Heart left ventricle (tissue), 16 donors: ENCODE results near the gene CPNE2. TPM values are rescaled to one million over a fixed set of nuclear protein-coding genes. Genes with fewer than 3 reads are reported as not detected.

Experiments
- ATAC-seq, 4 donors: fragments of 200-7000 bp; cut with Tn5 transposase; one replicate each; pipeline ENCODE4 v1.9.1; 2020 to 2022; ENCODE audit warnings: moderate library complexity in 4 of 4, mild to moderate bottlenecking in 3 of 4, moderate number of reproducible peaks in 1 of 4
- DNase-seq, 5 donors: peaks; one replicate each; pipeline ENCODE4 v3.0.0-alpha.2; 2020
- H3K27ac ChIP-seq, 12 donors: fragments of 200-600 bp; sonication (generic) in 4 of 12; one replicate each; pipeline versions ENCODE4 v1.5.0 to v1.8.0; 2016 to 2022; ENCODE audit warnings: mild to moderate bottlenecking in 2 of 12
- H3K27me3 ChIP-seq, 9 donors: fragments of 200-600 bp; sonication (generic) in 2 of 9; one replicate each; pipeline versions ENCODE4 v1.5.1 to v1.8.0; 2016 to 2022; ENCODE audit warnings: mild to moderate bottlenecking in 3 of 9
- H3K36me3 ChIP-seq, 9 donors: fragments of 200-600 bp; sonication (generic) in 2 of 9; one replicate each; pipeline versions ENCODE4 v1.5.0 to v1.8.0; 2018 to 2022; ENCODE audit warnings: mild to moderate bottlenecking in 2 of 9
- H3K4me1 ChIP-seq, 12 donors: fragments of 200-600 bp; sonication (generic) in 4 of 12; one replicate each; pipeline versions ENCODE4 v1.5.0 to v1.8.0; 2016 to 2022; ENCODE audit warnings: mild to moderate bottlenecking in 3 of 12
- H3K4me3 ChIP-seq, 12 donors: fragments of 200-600 bp; sonication (generic) in 4 of 12; one replicate each; pipeline versions ENCODE4 v1.5.0 to v1.8.0; 2017 to 2022; ENCODE audit warnings: mild to moderate bottlenecking in 9 of 12, moderate library complexity in 4 of 12
- H3K9me3 ChIP-seq, 12 donors: fragments of 200-600 bp; sonication (generic) in 4 of 12; one replicate each; pipeline versions ENCODE4 v1.5.0 to v1.8.0; 2016 to 2022; ENCODE audit warnings: mild to moderate bottlenecking in 1 of 12
- POLR2A ChIP-seq, 2 donors: fragments of 450-650 bp; IDR thresholded peaks; one replicate each; pipeline ENCODE4 v1.6.1; 2017; ENCODE audit warnings: antibody characterized with exemption in 2 of 2, mild to moderate bottlenecking in 2 of 2, moderate library complexity in 2 of 2
- WGBS, 4 donors: extraction: QIAGEN DNeasy Blood & Tissue Kit in 2 of 4; methylation state at CpG; one replicate each; pipeline versions ENCODE4 v1.1.5 to v1.1.7; 2013 to 2018; 5-methylcytosine and 5-hydroxymethylcytosine counted together
- intact Hi-C, 10 donors: fragments of 100-400 bp; cut with DNase I; formaldehyde crosslinking; loops; one replicate each; pipeline versions ENCODE4 v1.11.1 to v1.14.2; 2022
- polyA plus RNA-seq, 2 donors: library from polyadenylated mRNA; stranded (reverse); fragments of 200-250 nt; gene quantifications; one replicate each; pipeline ENCODE4 v1.2.3, GENCODE V29; 2013
- total RNA-seq, 9 donors: library from RNA; depleted of rRNA in 2 of 9; stranded (reverse); fragments of >200 nt in 2 of 9; fragmentation: NEBNext Ultra II Directional in 3 of 9; extraction: Animal tissue kit (Norgen Biotek cat#: 25700) in 3 of 9; gene quantifications; one replicate each; pipeline versions ENCODE4 v1.1.0 to v1.2.4, GENCODE V29; 2016 to 2023
- TF ChIP-seq, protein P1 (sequence below), 12 donors: fragments of 200-600 bp; sonication (generic) in 4 of 12; IDR thresholded peaks; one replicate each; pipeline versions ENCODE4 v1.5.0 to v1.8.0; 2018 to 2022; ENCODE audit warnings: antibody characterized with exemption in 12 of 12, mild to moderate bottlenecking in 5 of 12
- donor health status: ischemic (EF 13 %, LVEDD 7.1; RV severe dilation, severe dysfunction).
- donor health status: healthy with polysubstance abuse.
- donor health status: DM: no; HTN: yes; CAD: no.
- donor health status: DM: no; HTN: no; CAD: no.
- donor health status: ischemic (EF 25% LVEDD 6.9; RV normal size, moderate dysfunction).
- donor health status: ischemic (EF 25% LVEDD 5.7; RV mildly dilated, moderate dysfunction).
- donor health status: healthy.
- donor health status: DM: yes; HTN: yes; CAD: no.
- donor health status: ischemic (EF 35%, LVEDD 5.7; RV mildly dilated, moderate dysfunction).
- donor health status: nonischemic (EF 11% LVEDD 7.7; RV severe dilation, severe dysfunction).
- donor health status: DM: yes; HTN: yes; CAD: no.
- donor health status: PGD.
- donor health status: ischemic (EF 29% LVEDD 5.4; RV normal size, mild dysfunction).
- donor health status: nonischemic (EF 23%, LVEDD 6.1; RV moderate dilation, normal function).

CPNE2 gene
- total and polyA plus RNA-seq, 11 donors = 7.2 to 23.6 (median 14.0) TPM

- Histone ChIP-seq H3K36me3 (peaks cover 0 to 100% (median 26%) of the 10 kb centered on the region in 9 donors), H3K4me1 (no peaks in the 10 kb centered on the region), H3K4me3 (no peak overlapping the region), H3K27me3 (no peaks in the 10 kb centered on the region), H3K9me3 (no peaks in the 10 kb centered on the region), H3K27ac (no peak overlapping the region)
- intact Hi-C loops = no loop called here
- DNase-seq = no peak
- TF ChIP-seq, protein P1, sequence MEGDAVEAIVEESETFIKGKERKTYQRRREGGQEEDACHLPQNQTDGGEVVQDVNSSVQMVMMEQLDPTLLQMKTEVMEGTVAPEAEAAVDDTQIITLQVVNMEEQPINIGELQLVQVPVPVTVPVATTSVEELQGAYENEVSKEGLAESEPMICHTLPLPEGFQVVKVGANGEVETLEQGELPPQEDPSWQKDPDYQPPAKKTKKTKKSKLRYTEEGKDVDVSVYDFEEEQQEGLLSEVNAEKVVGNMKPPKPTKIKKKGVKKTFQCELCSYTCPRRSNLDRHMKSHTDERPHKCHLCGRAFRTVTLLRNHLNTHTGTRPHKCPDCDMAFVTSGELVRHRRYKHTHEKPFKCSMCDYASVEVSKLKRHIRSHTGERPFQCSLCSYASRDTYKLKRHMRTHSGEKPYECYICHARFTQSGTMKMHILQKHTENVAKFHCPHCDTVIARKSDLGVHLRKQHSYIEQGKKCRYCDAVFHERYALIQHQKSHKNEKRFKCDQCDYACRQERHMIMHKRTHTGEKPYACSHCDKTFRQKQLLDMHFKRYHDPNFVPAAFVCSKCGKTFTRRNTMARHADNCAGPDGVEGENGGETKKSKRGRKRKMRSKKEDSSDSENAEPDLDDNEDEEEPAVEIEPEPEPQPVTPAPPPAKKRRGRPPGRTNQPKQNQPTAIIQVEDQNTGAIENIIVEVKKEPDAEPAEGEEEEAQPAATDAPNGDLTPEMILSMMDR (IDR thresholded peaks at IDR 0.05) = no peak
- no peak for TF ChIP-seq POLR2A (IDR thresholded peaks at IDR 0.05)
- 89 to 95% (median 93%) methylated on average over 9 of the region's 9 CpGs for WGBS, 4 donors
- ATAC-seq = no peak
Measured at GRCh38 chr16:57053206-57053605, 39.2 kb upstream of the CPNE2 start.

DNA sequence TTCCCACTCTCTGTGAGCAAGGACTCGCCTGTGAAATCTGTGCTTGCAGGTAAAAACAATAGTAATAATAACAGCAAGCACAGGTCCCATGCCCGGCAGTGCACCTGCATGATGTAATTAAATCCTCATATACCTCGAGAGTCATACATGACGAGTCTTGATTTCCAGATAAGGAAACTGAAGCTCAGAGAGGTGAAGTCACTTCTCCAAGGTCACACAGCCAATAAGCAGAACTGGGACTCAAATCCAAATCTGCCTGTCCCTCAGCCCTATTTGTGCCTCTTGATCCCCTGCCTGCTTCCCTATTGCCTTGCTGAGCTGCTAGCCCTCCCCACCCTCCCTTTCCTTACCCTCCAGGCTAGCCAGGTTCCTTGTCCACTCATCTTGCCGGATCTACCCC lies 38.0 kb upstream of the CPNE2 start:
- H3K9me3 ChIP-seq = no peaks in the 10 kb centered on the region
- TF ChIP-seq, protein P1 (IDR thresholded peaks at IDR 0.05) = no peak
- no peak for TF ChIP-seq POLR2A (IDR thresholded peaks at IDR 0.05)
- no peaks in the 10 kb centered on the region for H3K4me1 ChIP-seq
- DNase-seq = no peak
- H3K27ac ChIP-seq = no peak overlapping the region
- no peak for ATAC-seq
- no peaks in the 10 kb centered on the region for H3K27me3 ChIP-seq
- peaks cover 0 to 100% (median 22%) of the 10 kb centered on the region in 9 donors for H3K36me3 ChIP-seq
- 87 to 96% (median 89%) methylated on average over 5 of the region's 5 CpGs for WGBS, 4 donors
- no peak overlapping the region for H3K4me3 ChIP-seq
- intact Hi-C loops = no loop called here

DNA sequence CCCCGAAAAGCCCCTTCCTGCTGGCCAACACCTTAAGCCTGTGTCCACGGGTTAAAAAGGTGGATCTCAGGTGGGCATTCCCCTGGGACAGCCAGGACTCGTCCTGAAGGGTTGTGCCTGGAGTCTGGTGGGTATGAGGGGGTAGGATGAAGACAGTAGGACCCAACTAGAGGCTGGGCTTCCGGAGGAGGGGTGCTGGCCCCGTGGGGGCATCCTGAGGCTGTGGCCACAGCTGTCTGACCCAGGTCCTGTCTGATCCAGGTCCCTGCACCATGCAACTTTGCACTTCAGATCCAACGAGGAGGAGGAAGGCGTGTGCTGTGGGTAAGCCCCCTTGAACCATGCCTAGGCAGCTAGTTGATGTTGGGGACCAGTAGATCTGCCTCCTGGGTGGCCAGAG lies 37.6 kb upstream of the CPNE2 start:
- H3K4me3 ChIP-seq = no peak overlapping the region
- ATAC-seq (no peak), DNase-seq (no peak)
- intact Hi-C loops = no loop called here
- no peaks in the 10 kb centered on the region for H3K4me1 ChIP-seq
- TF ChIP-seq, protein P1 (IDR thresholded peaks at IDR 0.05) = no peak
- TF ChIP-seq POLR2A (IDR thresholded peaks at IDR 0.05) = no peak
- no peaks in the 10 kb centered on the region for H3K9me3 ChIP-seq
- 79 to 82% (median 81%) methylated on average over 7 of the region's 7 CpGs for WGBS, 4 donors
- no peaks in the 10 kb centered on the region for H3K27me3 ChIP-seq
- peaks cover 0 to 100% (median 22%) of the 10 kb centered on the region in 9 donors for H3K36me3 ChIP-seq
- no peak overlapping the region for H3K27ac ChIP-seq

DNA sequence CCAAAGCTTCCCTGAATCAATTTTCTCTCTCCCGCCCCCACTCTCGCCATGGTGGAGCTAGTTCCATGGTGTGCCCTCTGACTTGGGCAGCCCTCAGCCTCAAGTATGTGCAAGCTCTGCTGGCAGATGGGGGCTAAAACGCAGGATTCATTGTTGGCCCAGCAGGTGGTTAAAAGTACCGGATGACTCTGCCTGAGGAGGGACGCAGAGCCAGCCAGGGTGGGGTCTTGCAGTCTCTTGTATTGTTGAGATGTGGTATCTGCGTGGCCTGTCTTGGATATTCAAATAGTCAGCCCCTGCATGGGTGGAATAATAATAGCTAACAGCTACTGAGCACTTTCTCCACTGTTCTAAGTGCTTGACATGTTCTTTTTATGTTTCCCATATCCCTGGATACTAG lies 36.7 kb upstream of the CPNE2 start:
- peaks cover 0 to 98% (median 22%) of the 10 kb centered on the region in 9 donors for H3K36me3 ChIP-seq

More for the DNA sequence above, 36.7 kb upstream of the CPNE2 start:
- DNase-seq (no peak), ATAC-seq (no peak)
- TF ChIP-seq, protein P1 (IDR thresholded peaks at IDR 0.05) = no peak
- no peak for TF ChIP-seq POLR2A (IDR thresholded peaks at IDR 0.05)
- no peaks in the 10 kb centered on the region for H3K27me3 ChIP-seq
- no peak overlapping the region for H3K27ac ChIP-seq
- no peak overlapping the region for H3K4me3 ChIP-seq
- H3K9me3 ChIP-seq = no peaks in the 10 kb centered on the region
- peaks cover 0 to 7% (median 1%) of the 10 kb centered on the region in 12 donors for H3K4me1 ChIP-seq
- intact Hi-C loops = no loop called here
- 87 to 95% (median 88%) methylated on average over 6 of the region's 6 CpGs for WGBS, 4 donors
